Type B pancreatic cell (in vitro differentiated cells): ENCODE measurements around the gene PSPN. TPM values are rescaled to one million over a fixed set of nuclear protein-coding genes. Genes with fewer than 3 reads are reported as not detected.

Source experiments
- DNase-seq: peaks from one replicate; pipeline ENCODE4 v3.0.0; 2021; ENCODE audit warnings: mixed read lengths; ENCODE audit not compliant: unreplicated experiment; ENCODE audit errors: extremely low spot score
- H3K27ac Mint-ChIP-seq: 2 replicates; pipeline ENCODE4 v1.8.0; 2021; ENCODE audit warnings: mild to moderate bottlenecking, mixed read lengths
- H3K27me3 Mint-ChIP-seq: 2 replicates; pipeline ENCODE4 v1.8.0; 2021; ENCODE audit warnings: mixed read lengths
- H3K36me3 Mint-ChIP-seq: 2 replicates; pipeline ENCODE4 v1.8.0; 2021; ENCODE audit warnings: mixed read lengths
- H3K4me1 Mint-ChIP-seq: one replicate; pipeline ENCODE4 v1.8.0; 2021; ENCODE audit warnings: mixed read lengths; ENCODE audit not compliant: unreplicated experiment
- H3K4me3 Mint-ChIP-seq: 2 replicates; pipeline ENCODE4 v1.8.0; 2021; ENCODE audit warnings: mild to moderate bottlenecking, mixed read lengths
- H3K9me3 Mint-ChIP-seq: 2 replicates; pipeline ENCODE4 v1.8.0; 2021; ENCODE audit warnings: mixed read lengths
- long read RNA-seq: library from polyadenylated mRNA; unstranded; transcript quantifications from one replicate; pipeline ENCODE4 v2.0.0, GENCODE V29; 2020
- total RNA-seq: library from RNA; stranded (reverse); gene quantifications from 2 replicates; pipeline ENCODE4 v1.2.1, GENCODE V29; 2021; ENCODE audit warnings: low replicate concordance
- TF ChIP-seq, protein P1 (sequence below): fragments of 200-600 bp; sonication (generic); conservative IDR thresholded peaks from 2 replicates; pipeline ENCODE4 v1.5.0; 2021; ENCODE audit warnings: antibody characterized with exemption, mild to moderate bottlenecking

The PSPN gene, protein sequence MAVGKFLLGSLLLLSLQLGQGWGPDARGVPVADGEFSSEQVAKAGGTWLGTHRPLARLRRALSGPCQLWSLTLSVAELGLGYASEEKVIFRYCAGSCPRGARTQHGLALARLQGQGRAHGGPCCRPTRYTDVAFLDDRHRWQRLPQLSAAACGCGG
- total RNA-seq: 2.8 and 4.8 TPM in 2 replicates
- long read RNA-seq, partial matches to known transcripts: 0 of 3 reads
- long read RNA-seq, other reads (novel, unspliced or antisense): 0 of 3 reads

DNA sequence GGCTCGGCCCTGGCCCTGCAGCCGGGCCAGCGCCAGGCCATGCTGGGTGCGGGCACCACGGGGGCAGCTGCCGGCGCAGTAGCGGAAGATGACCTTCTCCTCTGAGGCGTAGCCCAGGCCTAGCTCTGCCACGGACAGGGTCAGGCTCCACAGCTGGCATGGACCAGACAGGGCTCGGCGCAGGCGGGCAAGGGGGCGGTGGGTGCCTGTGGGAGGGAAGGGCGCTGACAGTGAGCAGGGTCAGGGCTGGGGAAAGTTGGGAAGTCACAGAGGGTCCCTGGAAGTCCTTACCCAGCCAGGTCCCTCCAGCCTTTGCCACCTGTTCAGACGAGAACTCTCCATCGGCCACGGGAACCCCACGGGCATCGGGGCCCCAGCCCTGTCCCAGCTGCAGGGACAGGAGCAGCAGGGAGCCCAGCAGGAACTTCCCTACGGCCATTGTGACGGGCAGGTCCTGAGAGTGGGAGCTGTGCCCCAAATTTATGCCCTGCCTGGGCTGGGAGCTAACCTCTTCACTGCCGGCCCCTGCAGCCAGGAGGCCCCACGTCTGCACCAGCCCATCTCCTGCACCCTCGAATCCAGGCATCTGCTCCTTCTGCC lies at the start of gene PSPN:
TSS of gene PSPN (minus strand) at position 523 of the 600 bp plus-strand sequence. CDS start at position 439, 84 bp downstream.
- no peak within 1 kb of the TSS for H3K27ac Mint-ChIP-seq
- TF ChIP-seq, protein P1, sequence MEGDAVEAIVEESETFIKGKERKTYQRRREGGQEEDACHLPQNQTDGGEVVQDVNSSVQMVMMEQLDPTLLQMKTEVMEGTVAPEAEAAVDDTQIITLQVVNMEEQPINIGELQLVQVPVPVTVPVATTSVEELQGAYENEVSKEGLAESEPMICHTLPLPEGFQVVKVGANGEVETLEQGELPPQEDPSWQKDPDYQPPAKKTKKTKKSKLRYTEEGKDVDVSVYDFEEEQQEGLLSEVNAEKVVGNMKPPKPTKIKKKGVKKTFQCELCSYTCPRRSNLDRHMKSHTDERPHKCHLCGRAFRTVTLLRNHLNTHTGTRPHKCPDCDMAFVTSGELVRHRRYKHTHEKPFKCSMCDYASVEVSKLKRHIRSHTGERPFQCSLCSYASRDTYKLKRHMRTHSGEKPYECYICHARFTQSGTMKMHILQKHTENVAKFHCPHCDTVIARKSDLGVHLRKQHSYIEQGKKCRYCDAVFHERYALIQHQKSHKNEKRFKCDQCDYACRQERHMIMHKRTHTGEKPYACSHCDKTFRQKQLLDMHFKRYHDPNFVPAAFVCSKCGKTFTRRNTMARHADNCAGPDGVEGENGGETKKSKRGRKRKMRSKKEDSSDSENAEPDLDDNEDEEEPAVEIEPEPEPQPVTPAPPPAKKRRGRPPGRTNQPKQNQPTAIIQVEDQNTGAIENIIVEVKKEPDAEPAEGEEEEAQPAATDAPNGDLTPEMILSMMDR: no peak
- H3K4me3 Mint-ChIP-seq: no peak within 1 kb of the TSS
- no peaks in the 10 kb centered on the region for H3K27me3 Mint-ChIP-seq
- no peaks in the 10 kb centered on the region for H3K9me3 Mint-ChIP-seq
- H3K4me1 Mint-ChIP-seq: peaks cover 9% of the 10 kb centered on the region
- no peak for DNase-seq
- peaks cover 16% of the 10 kb centered on the region for H3K36me3 Mint-ChIP-seq

- peak; percentile 98 for DNase-seq
- TF ChIP-seq, protein P1: no peak
- no peaks in the 10 kb centered on the region for H3K9me3 Mint-ChIP-seq
- H3K27me3 Mint-ChIP-seq: peaks cover 9% of the 10 kb centered on the region
- H3K36me3 Mint-ChIP-seq: peaks cover 4% of the 10 kb centered on the region
- H3K4me3 Mint-ChIP-seq: peak overlapping the region; percentile 84
- peak overlapping the region; percentile 83 for H3K27ac Mint-ChIP-seq
- H3K4me1 Mint-ChIP-seq: peaks cover 25% of the 10 kb centered on the region
These were observed 49.4 kb upstream of the PSPN start for GRCh38 chr19:6424939-6425731.

GRCh38 chr19:6424195-6424938 lies 48.6 kb upstream of the PSPN start, which contains the start of gene KHSRP:
KHSRP (minus strand) TSS chr19:6424811; CDS start chr19:6424701, 110 bp downstream.
- H3K27ac Mint-ChIP-seq: peak within 1 kb of the TSS; percentile 83
- peaks cover 4% of the 10 kb centered on the region for H3K36me3 Mint-ChIP-seq
- peak within 1 kb of the TSS; percentile 94 for H3K4me3 Mint-ChIP-seq
- no peak for DNase-seq
- TF ChIP-seq, protein P1: no peak
- peaks cover 3% of the 10 kb centered on the region for H3K27me3 Mint-ChIP-seq
- H3K4me1 Mint-ChIP-seq: peaks cover 25% of the 10 kb centered on the region
- no peaks in the 10 kb centered on the region for H3K9me3 Mint-ChIP-seq

GRCh38 chr19:6423499-6424194 lies 47.9 kb upstream of the PSPN start:
- Mint-ChIP-seq H3K9me3 (no peaks in the 10 kb centered on the region), H3K27me3 (peaks cover 3% of the 10 kb centered on the region), H3K36me3 (peaks cover 4% of the 10 kb centered on the region), H3K4me3 (peak overlapping the region; percentile 94), H3K27ac (peak overlapping the region; percentile 79), H3K4me1 (peaks cover 25% of the 10 kb centered on the region)
- no peak for DNase-seq
- TF ChIP-seq, protein P1: no peak
